ENCODE data around the gene MAP3K19.
"Not testable (repeated sequence)": the region's sequence is repeated elsewhere in the genome, so short reads cannot be mapped to it uniquely, and the experiment has no call there.

The MAP3K19 gene

GRCh38 chr2:134977104-134977503 is 70.1 kb downstream of the MAP3K19 start:
- not testable (repeated sequence) for DNase-seq

- no peak for DNase-seq
Observed at GRCh38 chr2:134976074-134976702, 71.1 kb downstream of the MAP3K19 start.

DNA sequence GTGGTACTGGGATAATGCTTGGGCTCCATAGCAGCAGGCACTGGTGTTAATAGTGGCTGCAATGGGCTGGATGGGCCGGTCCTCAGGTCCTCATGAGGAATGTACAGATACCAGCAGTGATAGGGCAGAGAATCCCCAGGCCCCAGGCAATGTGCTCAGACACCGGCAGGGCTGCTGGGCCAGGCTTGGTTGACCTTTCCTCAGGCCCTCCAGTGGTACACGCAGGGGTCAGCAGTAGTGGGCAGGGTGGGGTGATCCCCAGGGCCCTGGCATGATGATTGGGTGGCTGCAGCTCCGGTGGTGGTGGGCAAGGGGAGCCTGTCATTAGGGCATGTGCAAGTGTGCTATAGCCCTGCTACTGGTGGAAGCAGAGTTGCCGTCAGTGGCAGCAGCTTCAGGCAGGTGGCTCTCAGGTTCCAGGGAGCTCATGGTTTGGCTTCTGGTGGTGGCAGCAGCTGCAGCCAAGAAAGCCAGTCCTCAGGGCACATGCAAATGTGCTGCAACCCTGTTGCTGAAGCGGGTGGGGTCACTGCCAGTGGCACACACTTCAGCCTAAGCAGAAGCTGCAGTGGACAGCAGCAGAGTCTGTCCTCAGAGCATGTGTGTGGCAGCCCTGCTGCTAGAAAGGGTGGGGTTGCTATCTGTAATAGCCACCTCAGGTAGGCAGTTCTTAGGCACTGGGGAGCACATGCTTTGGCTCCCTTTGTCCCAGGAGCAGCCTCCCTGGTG is 71.8 kb downstream of the MAP3K19 start:
- DNase-seq, result no peak

DNA sequence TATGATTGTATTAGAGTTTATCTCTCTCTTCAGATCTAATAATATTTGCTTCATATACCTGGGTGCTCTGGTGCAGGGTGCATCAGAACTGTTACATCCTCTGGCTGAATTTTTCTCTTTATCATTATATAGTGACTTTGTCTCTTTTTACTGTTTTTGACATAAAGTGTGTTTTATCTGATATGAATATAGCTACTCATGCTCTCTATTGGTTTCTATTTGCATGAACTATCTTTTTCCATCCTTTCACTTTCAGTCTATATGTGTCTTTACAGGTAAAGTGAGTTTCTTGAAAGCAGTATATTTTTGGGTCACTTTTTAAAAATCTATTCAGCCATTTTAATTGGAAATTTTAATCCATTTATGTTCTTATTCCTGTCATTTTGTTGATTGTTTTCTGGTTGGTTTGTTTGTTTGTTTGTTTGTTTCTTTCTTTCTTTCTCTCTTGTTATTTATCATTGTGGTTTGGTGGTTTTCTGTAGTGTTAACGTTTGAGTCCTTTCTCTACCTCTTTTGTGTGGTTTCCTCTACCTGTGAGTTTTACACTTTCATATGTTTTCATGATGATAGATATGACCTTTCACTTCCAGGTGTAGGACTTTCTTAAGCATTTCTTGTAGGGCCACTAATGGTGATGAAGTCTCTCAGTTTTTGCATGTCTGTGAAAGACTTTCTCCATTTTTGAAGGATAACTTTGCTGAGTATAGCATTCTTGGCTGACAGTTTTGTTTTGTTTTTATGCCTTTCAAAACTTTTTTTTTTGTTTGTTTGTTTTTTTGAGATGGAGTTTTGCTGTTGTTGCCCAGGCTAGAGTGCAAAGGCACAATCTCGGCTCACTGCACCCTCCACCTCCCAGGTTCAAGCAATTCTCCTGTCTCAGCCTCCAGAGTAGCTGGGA is 73.8 kb downstream of the MAP3K19 start:
- no peak for DNase-seq

DNA sequence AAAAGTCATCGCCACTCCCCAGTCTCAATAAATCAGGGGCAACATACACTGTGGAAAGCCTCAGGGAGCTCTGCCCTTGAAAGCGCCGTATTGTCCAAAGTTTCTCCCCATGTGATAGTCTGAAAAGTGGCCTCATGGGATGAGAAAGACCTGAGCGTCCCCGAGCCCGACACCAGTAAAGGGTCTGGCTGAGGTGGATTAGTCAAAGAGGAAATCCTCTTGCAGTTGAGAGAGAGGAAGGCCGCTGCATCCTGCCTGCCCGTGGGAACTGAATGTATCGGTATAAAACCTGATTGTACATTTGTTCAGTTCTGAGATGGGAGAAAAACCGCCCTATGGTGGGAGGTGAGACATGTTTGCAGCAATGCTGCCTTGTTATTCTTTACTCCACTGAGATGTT is 80.1 kb downstream of the MAP3K19 start:
- not testable (repeated sequence) for DNase-seq

DNA sequence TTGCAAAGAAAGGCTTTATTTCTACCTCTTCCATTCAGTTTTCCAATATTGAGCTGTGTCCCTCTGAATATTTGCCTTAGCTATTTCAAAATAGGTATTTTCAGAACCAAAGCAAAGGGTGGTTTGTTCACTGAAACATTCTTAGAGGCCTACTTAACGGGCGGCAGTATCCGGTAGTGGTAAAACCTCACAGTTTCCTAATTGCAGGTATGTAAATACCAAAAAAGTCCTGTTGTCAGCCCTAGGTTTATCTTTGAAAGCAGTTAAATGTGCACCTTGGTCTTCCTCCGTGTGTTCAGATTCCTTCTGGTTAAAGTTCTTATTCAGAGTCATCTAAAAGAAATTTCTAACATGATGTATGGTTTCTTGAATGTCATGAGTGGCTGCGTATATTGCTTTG is 89.8 kb downstream of the MAP3K19 start:
- DNase-seq, result no peak

DNA sequence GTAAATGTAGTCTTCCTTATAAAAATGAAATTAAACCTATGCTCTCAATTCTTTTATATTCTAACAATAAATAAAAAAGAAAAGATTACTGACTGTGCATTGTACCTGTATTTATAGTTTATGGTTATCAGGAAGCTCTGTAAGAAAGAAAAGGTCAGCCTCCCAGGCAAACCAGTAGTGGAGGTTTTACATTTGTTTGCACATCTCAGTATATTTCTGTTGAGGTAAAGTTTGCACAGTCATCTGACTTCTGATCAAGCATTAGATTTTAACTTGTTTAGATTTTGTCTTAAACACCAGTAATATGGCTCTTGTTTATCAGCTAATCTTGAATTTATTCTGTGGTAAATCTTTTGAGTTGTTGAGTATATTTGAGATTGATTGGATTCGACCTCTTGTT is 91.5 kb downstream of the MAP3K19 start:
- no peak for DNase-seq

DNA sequence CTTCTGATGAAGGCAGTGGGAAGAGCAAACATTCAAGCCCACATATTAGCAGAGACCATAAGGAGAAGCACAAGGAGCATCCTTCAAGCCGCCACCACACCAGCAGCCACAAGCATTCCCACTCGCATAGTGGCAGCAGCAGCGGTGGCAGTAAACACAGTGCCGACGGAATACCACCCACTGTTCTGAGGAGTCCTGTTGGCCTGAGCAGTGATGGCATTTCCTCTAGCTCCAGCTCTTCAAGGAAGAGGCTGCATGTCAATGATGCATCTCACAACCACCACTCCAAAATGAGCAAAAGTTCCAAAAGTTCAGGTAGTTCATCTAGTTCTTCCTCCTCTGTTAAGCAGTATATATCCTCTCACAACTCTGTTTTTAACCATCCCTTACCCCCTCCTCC is 93.2 kb downstream of the MAP3K19 start:
- DNase-seq, result no peak

- no peak for DNase-seq
Observed at GRCh38 chr2:134952608-134953007, 94.6 kb downstream of the MAP3K19 start.

- DNase-seq, result no peak
Observed at GRCh38 chr2:134950886-134951285, 96.4 kb downstream of the MAP3K19 start.

GRCh38 chr2:134949981-134950708 is 97.1 kb downstream of the MAP3K19 start:
- no peak for DNase-seq

DNA sequence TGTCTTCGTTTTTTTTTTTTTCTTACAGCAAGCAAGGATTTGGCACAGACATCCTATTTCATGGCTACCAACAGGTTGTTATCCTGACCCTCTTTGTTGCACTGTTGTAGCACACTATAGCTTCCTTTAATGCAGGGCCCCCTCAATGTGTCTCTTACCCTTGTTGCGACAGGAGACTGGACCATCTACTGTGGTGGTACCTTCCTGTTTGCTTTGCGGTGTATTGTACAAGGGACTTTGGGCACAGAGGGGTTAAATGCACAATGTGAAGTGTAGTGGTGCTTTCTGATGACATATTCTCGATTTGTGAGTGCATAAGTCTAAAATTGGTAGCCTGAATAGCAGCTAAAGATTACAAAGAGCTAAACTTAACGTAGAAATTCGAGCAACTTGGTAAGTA is 101.2 kb downstream of the MAP3K19 start:
- DNase-seq, result no peak

GRCh38 chr2:134944975-134945374 is 102.3 kb downstream of the MAP3K19 start:
- no peak for DNase-seq

DNA sequence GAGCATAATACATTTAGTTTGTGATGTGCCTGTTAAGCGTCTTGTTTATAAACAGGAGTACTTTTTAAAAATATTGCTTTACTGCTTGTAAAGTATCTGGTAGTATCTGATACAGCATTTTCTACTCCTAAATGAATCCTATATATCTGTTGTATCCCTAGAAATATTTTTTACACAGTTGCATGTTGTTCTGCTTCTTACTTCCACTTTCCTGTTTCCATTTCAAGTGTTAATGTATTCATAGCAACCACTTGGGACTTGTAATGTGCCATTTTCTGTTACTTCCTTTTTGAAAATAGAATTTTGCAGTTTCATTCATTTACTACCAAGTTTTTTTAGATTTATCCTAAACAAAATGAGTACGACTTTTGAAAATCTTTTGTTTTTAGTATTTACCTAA is 103.7 kb downstream of the MAP3K19 start:
- no peak for DNase-seq

DNA sequence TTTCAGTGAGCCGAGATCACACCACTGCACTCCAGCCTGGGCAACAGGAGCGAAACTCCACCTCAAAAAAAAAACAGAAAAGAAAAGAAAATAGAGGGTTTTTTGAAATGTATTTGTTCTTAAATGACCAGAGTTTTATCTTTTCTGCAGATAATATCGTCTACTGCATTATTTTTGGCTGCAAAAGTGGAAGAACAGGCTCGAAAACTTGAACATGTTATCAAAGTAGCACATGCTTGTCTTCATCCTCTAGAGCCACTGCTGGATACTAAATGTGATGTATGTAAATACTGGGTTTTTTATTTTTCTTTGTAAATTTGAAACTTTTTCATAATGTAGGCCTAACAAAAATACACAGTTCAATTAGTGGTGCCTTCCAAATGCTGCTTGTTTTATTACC is 110.6 kb downstream of the MAP3K19 start:
- no peak for DNase-seq

GRCh38 chr2:134934641-134935040 is 112.6 kb downstream of the MAP3K19 start:
- DNase-seq, result no peak

GRCh38 chr2:134934150-134934549 is 113.1 kb downstream of the MAP3K19 start:
- no peak for DNase-seq

- no peak for DNase-seq
Observed at GRCh38 chr2:134933732-134934131, 113.5 kb downstream of the MAP3K19 start.

DNA sequence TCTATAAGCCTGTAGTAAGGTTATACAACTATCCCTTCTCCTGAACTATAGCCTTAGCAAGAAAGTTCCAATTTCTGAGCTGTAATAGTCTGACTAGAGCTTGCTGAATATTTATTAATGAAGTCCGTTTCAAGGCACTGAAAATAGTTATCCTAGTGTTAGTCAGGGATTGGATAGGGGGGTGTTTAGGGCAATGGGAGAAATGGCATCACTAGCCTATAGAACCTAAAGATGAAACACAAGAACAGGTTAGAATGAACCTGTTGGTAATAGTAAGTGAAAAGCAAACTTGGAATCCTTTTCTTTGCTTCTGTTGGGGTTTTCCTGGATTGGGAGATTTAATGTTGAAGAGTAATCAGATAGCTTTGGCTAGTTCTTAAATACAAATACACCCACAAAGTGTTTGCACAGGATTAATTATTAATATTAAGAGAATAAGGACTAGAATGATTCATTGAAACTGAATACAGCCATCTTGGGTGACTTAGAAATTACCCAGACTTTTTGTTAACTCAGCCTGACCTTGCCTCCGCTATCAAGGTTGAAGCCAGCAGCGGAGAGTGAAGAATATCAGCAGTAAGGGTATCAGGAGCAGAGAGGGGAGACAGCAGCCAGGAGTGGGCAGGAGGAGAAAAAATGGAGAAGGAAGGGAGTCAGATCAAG is 114.3 kb downstream of the MAP3K19 start:
- DNase-seq, result peak; percentile 35

DNA sequence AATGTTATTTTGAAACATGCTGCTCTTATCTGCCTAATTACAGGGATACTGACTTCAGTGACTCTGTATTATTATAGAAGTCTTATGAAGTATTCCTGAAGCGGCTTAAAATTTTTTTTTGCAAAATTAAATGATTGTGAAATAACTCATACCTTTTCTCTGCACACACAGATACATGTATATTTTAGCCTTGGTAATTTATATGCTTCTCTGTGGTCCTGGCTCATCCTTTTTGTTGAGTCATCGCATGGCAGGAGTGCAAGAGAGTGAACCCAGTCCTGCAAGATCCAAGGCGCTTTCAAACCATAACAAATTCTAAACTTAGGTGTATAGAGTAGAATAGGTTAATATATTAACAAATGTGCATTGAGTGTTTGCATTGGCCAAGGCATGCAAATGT is 120.1 kb downstream of the MAP3K19 start:
- DNase-seq, result no peak

DNA sequence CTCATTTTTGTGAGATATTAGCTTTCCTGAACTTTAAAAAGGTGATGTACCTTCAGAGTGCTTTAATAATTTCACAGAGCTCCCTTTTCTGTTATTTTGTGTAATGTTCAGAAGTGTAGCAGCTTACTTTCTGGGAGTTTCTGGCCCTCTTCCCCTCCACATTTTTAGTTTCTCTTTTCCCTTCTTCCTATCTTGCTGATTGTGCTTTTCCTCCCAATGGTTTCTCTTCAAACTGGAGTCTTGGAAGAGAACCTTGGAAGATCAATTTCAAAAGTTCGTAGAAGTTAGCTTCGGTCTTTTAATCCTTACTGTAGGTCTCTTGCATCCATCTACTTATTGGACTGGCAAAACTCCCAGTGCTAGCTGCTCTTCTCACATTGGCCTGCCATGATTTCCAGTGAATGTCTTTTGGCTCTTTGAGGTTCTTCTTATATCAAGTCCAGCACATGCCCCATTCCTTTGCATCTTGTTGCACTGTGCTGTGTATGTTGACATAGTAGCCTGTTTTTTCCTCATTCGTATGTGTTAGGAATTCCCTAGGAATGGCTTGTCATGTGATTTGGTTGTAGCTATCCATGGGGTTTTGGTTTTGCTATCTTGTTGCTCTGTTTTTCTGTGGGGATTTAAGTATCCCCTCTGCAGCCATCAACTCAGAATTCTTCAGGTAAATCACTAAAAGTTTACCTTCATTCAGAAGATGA is 120.9 kb downstream of the MAP3K19 start:
- DNase-seq, result no peak

DNA sequence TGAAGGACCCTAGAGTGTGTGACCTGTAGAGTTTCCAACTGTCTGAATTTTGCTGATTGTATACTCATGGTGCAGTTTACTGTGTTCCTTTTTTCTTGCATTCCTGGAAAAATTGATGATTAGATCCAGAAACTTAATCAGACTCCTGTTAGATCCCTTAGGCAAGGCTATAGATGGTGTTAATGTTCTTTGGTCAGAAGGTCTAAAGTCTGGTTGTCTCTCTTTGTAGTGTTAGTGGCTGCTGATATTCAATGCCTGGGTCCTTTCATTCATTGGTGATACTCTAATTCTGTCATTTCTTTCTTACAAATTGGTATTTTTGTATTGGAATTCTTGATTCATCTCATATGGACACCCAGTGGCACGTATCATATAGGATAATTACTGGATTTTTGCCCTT is 122.3 kb downstream of the MAP3K19 start:
- no peak for DNase-seq
